SK-N-SH treated with all-trans-retinoic acid at 6 μM for 48 hours (cell line): ENCODE measurements around the gene FAF1.
"Not testable (repeated sequence)": the region's sequence is repeated elsewhere in the genome, so short reads cannot be mapped to it uniquely, and the experiment has no call there.

ENCODE experiments used
- ATAC-seq: fragments of 200-7000 bp; cut with Tn5 transposase; 3 replicates; pipeline ENCODE4 v1.9.1; 2020; ENCODE audit warnings: mild to moderate bottlenecking, moderate library complexity
- ARNTL ChIP-seq: fragments of 450-650 bp; formaldehyde crosslinking; IDR thresholded peaks from 2 replicates; pipeline ENCODE4 v1.5.0; 2020; ENCODE audit warnings: low read depth, mild to moderate bottlenecking, moderate library complexity, borderline replicate concordance
- CREB5 ChIP-seq: fragments of 250-450 bp; sonication (Bioruptor Pico); IDR thresholded peaks from 2 replicates; pipeline ENCODE4 v1.5.1; 2020; ENCODE audit warnings: low read depth, mild to moderate bottlenecking, moderate library complexity
- CSDC2 ChIP-seq: fragments of 250-450 bp; sonication (Bioruptor Pico); IDR thresholded peaks from 2 replicates; pipeline ENCODE4 v1.5.0; 2020; ENCODE audit warnings: mild to moderate bottlenecking, moderate library complexity
- CSRNP3 ChIP-seq: fragments of 250-450 bp; sonication (Bioruptor Pico); IDR thresholded peaks from 2 replicates; pipeline ENCODE4 v1.5.1; 2021; ENCODE audit warnings: mild to moderate bottlenecking, moderate library complexity
- ESRRG ChIP-seq: fragments of 250-450 bp; sonication (Bioruptor Pico); IDR thresholded peaks from 2 replicates; pipeline ENCODE4 v1.6.1; 2021; ENCODE audit warnings: mild to moderate bottlenecking
- GLIS3 ChIP-seq: fragments of 250-450 bp; sonication (Bioruptor Pico); IDR thresholded peaks from 2 replicates; pipeline ENCODE4 v1.5.0; 2020; ENCODE audit warnings: mild to moderate bottlenecking, moderate library complexity
- ISL1 ChIP-seq: fragments of 250-450 bp; sonication (Bioruptor Pico); IDR thresholded peaks from 2 replicates; pipeline ENCODE4 v2.1.2; 2022; ENCODE audit warnings: mild to moderate bottlenecking, moderate library complexity
- OSR1 ChIP-seq: fragments of 250-450 bp; sonication (Bioruptor Pico); IDR thresholded peaks from 2 replicates; pipeline ENCODE4 v1.8.0; 2022; ENCODE audit warnings: moderate library complexity, mild to moderate bottlenecking, inconsistent platforms
- POU6F1 ChIP-seq: fragments of 250-450 bp; sonication (Bioruptor Pico); IDR thresholded peaks from 2 replicates; pipeline ENCODE4 v1.8.0; 2021; ENCODE audit warnings: low read depth, mild to moderate bottlenecking, moderate library complexity, borderline replicate concordance
- PPARA ChIP-seq: fragments of 250-450 bp; sonication (Bioruptor Pico); IDR thresholded peaks from 2 replicates; pipeline ENCODE4 v1.5.0; 2020; ENCODE audit warnings: mild to moderate bottlenecking, borderline replicate concordance
- TCF4 ChIP-seq: fragments of 250-450 bp; sonication (Bioruptor Pico); IDR thresholded peaks from 2 replicates; pipeline ENCODE4 v1.8.0; 2021; ENCODE audit warnings: mild to moderate bottlenecking, moderate library complexity, borderline replicate concordance
- ZC3H10 ChIP-seq: fragments of 250-450 bp; sonication (Bioruptor Pico); IDR thresholded peaks from 2 replicates; pipeline ENCODE4 v1.5.1; 2021; ENCODE audit warnings: mild to moderate bottlenecking, moderate library complexity
- ZFP3 ChIP-seq: fragments of 250-450 bp; sonication (Bioruptor Pico); IDR thresholded peaks from 2 replicates; pipeline ENCODE4 v1.5.0; 2020; ENCODE audit warnings: mild to moderate bottlenecking, moderate library complexity
- ZFP30 ChIP-seq: fragments of 450-650 bp; formaldehyde crosslinking; IDR thresholded peaks from 2 replicates; pipeline ENCODE4 v1.5.0; 2022; ENCODE audit warnings: mild to moderate bottlenecking, moderate library complexity
- ZNF565 ChIP-seq: fragments of 450-650 bp; formaldehyde crosslinking; conservative IDR thresholded peaks from 2 replicates; pipeline ENCODE4 v1.5.0; 2020; ENCODE audit warnings: low read depth, mild to moderate bottlenecking, moderate library complexity
- ZNF70 ChIP-seq: fragments of 450-650 bp; formaldehyde crosslinking; IDR thresholded peaks from 2 replicates; pipeline ENCODE4 v1.5.0; 2020; ENCODE audit warnings: mild to moderate bottlenecking, moderate library complexity
- ZNF8 ChIP-seq: fragments of 450-650 bp; formaldehyde crosslinking; IDR thresholded peaks from 2 replicates; pipeline ENCODE4 v1.5.0; 2020; ENCODE audit warnings: mild to moderate bottlenecking, moderate library complexity
- TF ChIP-seq, protein P1 (sequence below): fragments of 250-450 bp; sonication (Bioruptor Pico); IDR thresholded peaks from 2 replicates; pipeline ENCODE4 v1.5.0; 2020; ENCODE audit warnings: mild to moderate bottlenecking, moderate library complexity

Gene FAF1

GRCh38 chr1:50538476-50538875 lies 421.6 kb downstream of the FAF1 start:
- ATAC-seq, result no peak
- TF ChIP-seq OSR1 (CRISPR knock-in tag) (no peak), ZFP30 (CRISPR knock-in tag) (no peak), ARNTL (no peak), CSDC2 (CRISPR knock-in tag) (no peak), ZNF8 (CRISPR knock-in tag) (no peak)

DNA sequence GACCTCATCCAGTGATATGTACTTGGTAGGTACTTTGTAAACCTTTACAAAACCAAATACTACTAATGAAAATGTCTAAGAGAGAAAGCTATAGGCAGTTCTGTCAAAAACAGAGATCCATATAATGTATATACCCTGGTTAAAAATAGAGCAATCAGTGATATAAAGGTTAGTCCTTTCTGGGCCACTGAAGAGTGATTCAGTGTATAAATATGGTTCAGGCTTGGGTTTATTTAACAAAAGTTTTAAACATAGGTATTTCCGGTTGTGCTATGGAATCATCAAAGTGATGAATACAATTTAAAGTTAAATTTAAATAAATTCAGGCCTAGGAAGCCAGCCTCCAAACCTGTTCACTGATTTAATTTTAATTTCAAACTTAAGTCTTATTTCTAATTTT lies 428.5 kb downstream of the FAF1 start:
- TF ChIP-seq CSRNP3 (CRISPR knock-in tag), result no peak
- no peak for TF ChIP-seq ESRRG
- no peak for ATAC-seq

DNA sequence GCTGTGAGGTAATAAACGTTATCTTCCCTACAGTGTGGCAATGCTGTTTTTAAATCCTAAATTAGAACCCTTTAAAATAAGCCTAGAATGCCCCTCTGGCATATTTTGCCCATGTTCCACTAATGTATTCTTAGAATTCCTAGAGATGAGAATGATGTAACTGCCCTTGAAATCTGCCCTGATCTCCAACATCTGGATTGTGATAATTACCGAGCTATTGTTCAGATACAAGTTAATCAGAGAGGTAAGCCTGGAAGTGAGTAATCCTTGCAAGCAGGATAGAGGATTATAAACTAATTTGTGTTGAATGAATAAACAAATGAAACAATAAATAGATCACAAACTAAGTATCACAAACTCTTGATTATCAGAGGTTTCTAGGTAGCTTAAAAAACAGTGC lies 429.0 kb downstream of the FAF1 start:
- TF ChIP-seq ARNTL, result no peak
- peak; percentile 55 for TF ChIP-seq TCF4
- ATAC-seq, result no peak

- no peak for TF ChIP-seq ISL1
- no peak for TF ChIP-seq PPARA (CRISPR knock-in tag)
- TF ChIP-seq ESRRG, result no peak
- TF ChIP-seq ZNF565 (CRISPR knock-in tag), result no peak
- TF ChIP-seq POU6F1 (CRISPR knock-in tag), result no peak
- TF ChIP-seq ARNTL, result no peak
- no peak for TF ChIP-seq ZC3H10 (CRISPR knock-in tag)
- no peak for TF ChIP-seq ZNF70 (CRISPR knock-in tag)
- no peak for TF ChIP-seq GLIS3 (CRISPR knock-in tag)
- no peak for TF ChIP-seq ZFP3 (CRISPR knock-in tag)
- TF ChIP-seq CREB5 (CRISPR knock-in tag), result no peak
- TF ChIP-seq OSR1 (CRISPR knock-in tag), result no peak
- TF ChIP-seq, protein P1, sequence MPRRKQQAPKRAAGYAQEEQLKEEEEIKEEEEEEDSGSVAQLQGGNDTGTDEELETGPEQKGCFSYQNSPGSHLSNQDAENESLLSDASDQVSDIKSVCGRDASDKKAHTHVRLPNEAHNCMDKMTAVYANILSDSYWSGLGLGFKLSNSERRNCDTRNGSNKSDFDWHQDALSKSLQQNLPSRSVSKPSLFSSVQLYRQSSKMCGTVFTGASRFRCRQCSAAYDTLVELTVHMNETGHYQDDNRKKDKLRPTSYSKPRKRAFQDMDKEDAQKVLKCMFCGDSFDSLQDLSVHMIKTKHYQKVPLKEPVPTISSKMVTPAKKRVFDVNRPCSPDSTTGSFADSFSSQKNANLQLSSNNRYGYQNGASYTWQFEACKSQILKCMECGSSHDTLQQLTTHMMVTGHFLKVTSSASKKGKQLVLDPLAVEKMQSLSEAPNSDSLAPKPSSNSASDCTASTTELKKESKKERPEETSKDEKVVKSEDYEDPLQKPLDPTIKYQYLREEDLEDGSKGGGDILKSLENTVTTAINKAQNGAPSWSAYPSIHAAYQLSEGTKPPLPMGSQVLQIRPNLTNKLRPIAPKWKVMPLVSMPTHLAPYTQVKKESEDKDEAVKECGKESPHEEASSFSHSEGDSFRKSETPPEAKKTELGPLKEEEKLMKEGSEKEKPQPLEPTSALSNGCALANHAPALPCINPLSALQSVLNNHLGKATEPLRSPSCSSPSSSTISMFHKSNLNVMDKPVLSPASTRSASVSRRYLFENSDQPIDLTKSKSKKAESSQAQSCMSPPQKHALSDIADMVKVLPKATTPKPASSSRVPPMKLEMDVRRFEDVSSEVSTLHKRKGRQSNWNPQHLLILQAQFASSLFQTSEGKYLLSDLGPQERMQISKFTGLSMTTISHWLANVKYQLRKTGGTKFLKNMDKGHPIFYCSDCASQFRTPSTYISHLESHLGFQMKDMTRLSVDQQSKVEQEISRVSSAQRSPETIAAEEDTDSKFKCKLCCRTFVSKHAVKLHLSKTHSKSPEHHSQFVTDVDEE, result no peak
- no peak for ATAC-seq
These were observed 430.6 kb downstream of the FAF1 start for GRCh38 chr1:50529510-50529909.

DNA sequence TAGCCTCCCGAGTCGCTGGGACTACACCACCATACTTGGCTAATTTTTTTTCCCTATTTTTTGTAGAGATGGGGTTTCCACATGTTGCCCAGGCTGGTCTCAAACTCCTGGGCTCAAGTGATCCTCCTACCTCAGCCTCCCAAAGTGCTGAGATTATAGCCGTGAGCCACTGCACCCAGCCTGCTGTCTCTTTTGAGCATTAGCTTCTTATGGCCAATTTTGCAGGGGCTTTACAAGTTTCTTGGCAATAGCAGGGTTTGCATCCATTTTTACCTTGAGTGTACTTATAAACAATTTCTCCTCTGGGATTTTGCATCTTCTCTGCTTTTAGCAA lies 432.1 kb downstream of the FAF1 start:
- not testable (repeated sequence) for ATAC-seq

GRCh38 chr1:50527249-50527986 lies 432.6 kb downstream of the FAF1 start:
- TF ChIP-seq POU6F1 (CRISPR knock-in tag), result no peak
- no peak for ATAC-seq
